HG03139 (cell line): Measurements from ENCODE around the gene POMGNT2.
A peak's percentile ranks its signal among the peaks of the same experiment; 100 is the strongest.

Source experiments
- ATAC-seq: cut with Tn5 transposase; IDR thresholded peaks from one replicate; pipeline ENCODE4 v1.9.1; 2021; ENCODE audit not compliant: unreplicated experiment

Gene POMGNT2

DNA sequence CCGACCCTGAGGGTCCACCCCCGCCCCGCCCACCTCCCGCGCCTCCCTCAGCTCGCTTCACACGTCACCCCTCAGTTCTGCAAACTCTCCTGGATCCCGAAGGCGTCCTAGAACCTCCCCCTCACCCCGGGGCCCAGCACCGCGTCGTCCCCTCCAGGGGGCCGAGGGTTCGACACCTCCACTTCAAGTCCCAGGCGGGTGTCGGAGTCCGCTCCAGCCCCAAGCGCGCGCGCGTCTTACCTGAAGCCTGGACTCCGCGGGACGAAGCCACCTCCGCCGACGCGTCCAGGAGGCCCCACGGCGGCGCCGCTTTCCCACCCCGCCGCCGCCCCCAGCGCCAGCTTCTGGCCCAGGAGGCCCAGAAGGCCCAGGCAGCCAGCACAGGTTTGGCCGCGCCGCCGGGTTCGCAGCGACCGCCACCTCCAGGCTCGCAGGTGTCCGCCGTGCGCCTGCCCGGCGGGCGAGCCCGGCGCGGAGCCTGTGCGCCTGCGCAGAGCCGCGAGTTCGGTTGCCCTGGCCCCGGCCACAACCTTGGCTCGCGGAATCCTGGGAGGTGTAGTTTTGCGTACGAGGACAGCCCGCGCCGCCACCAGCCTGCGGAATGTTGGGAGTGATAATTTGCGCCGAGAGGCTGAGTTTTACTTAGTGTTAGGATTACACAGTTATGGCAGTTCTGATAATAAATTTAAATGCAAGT lies at the start of gene POMGNT2:
POMGNT2 (minus strand) TSS at position 484 of the 697 bp plus-strand sequence. CDS start 24,648 bp downstream, outside the sequence.
- peak; percentile 92 for ATAC-seq

DNA sequence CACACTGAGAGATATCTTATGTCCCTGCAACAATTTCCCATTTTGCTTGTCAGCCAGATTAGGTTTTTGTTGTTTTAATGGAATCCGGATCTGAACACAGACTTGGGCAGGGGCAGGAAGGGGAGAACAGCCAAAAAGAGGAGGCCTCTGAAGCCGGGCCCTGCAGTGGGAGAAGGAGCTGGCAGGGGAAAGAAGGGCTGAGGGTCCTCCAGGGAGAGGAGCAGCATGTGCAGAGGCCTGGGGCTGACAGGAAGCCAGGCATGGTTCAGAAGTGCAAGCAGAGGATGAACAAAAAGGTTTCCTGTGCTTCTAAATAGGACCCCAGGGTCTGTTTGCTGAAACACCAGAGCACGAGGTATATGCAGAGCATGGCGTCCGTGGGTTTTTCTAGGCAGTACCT lies 49.1 kb upstream of the POMGNT2 start:
- no peak for ATAC-seq

DNA sequence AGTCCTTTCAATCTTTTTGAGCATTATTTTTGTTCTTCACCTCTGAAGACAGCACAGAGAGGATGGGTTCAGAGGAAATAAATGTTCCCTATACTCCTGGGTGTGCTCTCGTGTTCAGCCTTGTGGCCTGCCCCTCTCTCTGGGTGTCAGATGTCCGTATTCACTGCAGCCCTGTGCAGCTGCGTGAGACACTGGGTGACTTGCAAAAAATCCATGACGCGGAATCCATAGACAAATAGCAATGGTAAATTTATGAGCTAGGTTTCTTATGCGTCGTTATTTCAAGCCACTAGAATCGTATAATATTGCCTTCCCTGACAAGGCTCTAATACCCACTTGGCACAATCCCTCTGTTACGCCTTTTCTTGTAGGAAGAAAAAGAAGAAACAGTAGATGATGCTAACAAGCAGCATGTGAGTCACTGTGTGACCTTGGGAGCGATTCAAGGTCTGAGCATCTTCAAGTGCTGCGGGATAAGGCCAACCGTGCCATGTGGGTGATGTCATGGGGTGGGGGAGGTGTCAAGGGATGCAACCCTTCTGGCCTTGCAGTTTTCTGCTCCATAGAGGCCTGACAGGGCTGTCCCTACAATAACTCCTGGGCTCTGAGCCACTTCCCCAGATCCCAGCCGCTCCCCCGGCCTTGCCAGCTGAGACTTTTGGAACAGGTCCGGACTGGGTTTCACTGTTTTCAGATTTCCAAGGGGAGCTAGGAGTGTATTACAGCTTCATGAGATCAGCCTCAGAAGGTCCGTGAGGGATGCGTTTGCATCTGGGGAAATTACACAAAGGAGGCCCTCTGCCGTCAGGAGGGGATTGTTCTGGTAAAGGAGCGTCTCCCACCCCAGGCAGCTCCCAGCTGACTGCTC lies 47.6 kb upstream of the POMGNT2 start:
- ATAC-seq: no peak

DNA sequence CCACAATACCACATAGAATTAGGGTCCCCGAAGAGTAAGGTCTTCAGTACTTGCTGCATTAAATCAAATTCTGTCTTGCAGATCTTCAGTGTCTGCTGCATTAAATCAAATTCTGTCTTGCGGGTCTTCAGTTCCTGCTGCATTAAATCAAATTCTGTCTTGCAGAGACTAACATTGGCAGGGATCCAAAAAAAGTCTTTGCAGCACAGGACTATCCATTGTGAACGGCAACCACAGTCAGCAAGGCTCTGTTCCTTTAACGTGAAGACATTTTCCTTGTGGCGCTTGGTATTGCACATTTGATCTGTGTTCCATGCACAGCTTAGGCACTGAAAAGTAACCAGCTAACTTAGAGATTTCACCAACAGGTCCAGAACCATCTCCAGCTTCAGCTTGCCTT lies 46.8 kb upstream of the POMGNT2 start:
- no peak for ATAC-seq

DNA sequence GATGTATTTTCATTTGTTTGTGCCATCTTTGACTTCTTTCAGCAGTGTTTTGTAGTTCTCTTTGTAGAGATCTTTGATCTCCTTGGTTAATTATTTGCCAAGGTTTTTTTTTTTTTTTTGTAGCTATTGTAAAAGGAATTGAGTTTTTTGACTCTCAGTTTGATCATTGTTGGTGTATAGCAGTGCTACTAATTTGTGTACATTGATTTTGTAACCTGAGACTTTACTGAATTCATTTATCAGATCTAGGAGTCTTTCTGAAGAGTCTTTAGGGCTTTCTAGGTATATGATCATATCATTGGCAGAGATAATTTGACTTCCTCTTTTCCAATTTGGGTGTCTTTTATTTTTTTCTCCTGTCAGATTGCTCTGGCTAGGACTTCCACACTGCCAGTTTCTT lies 42.2 kb upstream of the POMGNT2 start:
- no peak for ATAC-seq

DNA sequence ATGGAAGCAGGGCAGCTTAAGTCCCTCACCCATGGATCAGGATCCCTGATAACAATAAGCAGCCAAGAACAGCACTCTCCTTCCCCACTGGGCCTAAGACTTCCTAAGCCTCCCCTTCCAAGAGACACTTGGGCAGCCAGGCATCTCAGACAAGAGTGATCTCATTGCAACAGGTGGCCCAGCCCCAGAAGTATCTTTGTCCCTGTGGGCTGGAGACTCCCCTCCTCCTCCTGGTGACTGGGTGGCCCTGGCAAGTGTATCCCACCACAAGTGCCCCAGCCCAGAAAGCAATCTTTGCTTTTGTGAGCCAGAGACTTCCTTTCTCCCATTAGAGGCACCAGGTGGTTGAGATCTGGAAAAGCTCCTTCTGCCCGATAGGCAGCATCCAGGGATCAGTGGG lies 40.7 kb upstream of the POMGNT2 start:
- ATAC-seq: no peak

DNA sequence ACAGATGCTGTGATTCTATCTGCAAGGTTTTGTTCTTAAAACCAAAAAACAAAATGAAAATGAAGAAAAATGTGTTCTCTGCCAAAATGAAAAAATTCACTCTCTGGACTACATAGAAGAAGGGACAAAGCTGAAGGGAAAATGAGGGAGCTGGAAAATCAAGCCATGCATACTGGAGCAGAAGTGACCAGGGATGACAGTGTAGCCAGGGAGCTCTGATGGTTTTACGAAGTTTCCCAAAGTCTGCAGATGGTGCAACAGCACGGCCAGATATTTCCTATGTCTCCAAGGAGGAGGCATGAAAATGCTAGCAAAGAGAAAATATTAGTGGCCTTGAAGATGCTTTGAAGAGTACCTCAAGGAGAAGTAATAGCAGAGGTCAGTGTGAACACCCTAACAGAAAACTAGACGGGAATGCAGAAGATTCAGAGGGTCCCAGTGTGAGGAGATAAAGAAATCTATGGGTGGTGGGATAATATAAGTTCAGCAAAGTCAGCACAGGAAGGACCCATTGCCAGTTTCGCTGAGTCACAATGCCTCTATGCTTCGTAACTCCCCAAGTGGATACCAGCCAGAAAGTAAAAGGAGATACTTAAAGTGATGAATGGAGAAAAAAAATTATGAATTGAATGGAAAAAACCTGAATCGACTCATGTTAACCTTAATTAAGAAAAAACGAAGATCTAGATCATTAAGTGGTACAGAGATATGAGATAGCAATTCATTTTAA lies 39.0 kb upstream of the POMGNT2 start:
- ATAC-seq: no peak

DNA sequence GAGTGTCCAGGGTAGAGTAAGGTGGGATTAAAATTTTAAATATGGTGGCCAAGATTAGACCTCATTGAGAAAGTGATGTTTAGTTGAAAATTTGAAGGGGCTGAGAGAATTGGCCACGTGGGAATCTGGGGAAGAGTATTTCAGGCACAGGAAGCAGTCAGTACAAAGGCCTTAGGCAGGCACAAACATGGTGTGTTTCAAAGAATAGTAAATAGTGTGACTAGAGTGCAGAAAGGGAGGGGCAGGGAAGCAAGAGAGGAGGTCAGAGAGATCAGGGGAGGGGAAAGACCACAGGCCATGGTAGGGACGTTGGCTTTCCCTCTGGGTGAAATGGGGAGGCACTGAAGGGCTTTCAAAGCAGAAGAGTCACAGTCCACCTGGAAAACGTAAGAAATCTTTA lies 36.6 kb upstream of the POMGNT2 start:
- no peak for ATAC-seq

DNA sequence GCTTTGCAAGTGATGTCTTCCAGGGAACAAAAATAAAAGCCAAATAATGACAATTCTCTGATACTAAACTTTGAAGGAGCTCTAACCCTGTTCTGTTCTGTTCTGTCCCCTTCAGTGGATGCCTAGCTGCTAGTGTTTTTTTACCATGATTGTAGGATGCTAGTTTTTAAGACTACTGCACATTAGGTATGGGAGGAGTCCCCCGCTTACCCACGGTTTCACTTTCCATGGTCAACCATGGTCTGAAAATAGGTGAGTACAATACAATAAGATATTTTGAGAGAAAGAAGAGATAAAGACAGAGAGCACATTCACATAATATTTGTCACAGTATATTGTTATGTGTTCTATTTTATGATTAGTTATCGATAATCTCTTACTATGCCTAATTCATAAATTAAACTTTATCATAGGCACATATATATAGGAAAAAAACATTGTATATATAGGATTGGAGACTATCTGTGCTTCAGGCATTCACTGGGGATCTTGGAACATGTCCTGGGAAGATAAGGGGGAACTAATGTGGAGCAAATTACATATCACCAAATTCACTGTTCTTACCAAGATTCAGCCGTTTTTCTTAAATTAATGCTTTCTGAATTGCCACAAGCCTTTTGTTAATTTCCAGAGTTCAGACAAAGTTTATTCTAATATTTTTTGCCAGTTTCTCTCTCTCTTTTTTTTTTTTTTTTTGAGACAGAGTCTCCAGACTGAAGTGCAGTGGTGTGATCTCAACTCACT lies 32.8 kb upstream of the POMGNT2 start:
- no peak for ATAC-seq

DNA sequence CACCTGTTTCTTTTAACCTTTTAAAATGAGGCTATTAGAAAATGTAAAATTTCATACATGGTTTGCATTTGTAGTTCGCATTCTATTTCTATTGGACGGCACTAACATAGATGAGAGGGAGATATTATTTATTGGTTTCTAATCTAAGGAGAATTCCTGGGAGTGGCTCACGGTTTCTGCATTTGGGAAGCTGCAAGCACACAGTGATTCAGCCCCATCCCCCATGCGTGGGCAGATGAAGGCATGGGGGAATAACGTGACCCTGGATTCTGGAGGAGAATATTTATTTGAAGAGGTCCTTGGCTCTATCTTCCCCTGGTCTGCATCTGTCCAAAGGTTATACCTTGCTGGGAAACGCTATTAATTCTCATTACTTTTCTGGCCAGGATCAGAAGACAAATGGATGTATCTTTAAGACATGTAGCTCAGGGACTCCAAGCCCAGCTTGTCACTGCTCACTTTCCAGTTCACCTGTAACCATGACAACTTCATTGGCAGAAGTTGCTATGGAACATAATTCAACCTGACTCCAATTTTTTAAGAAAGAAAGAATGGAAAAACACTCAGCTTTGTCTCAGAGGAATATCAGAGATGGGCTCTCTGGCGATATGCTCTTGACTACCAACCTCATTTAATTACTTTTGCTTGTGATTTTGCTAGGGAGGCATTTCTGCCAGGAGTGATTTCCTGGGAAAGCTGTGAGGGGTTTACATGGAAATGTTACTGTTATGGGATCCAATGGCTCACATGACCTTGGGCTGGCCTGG lies 27.2 kb upstream of the POMGNT2 start:
- no peak for ATAC-seq

DNA sequence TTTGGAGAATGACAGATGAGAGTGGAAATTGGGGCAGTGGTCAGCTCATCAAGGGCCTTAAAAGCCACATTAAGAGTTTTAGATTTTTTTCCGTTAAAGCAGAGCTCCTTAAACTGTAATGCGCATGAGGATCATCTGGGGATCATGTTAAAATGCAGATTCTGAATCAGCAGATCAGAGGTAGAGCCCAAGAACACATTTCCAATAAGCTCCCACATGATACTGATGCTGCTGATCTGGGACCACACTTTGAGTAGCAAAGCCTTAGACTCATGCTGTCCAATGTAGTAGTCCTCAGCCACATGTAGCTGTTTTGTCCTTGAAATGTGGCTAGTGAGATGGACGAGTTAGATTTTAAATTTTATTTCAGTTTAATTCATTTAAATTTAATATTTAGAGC lies 26.3 kb upstream of the POMGNT2 start:
- ATAC-seq: no peak

DNA sequence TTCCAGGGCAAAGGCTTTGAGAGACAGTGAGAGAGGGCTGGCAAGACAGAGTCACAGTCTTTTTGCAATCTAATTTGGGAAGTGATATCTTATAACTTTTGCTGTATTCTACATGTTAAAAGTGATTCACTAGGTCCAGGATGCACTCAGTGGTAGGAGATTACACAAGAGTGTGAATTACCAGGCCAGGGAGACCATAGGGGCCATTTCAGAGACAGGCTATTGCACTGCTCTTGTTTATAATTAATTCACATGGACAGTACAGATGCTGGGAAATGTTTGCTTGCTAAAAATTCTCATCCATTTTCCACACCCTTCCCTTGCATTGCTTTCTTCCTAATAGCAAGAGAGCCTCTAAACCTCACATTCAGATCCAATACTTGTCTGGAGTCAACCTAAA lies 22.6 kb upstream of the POMGNT2 start:
- ATAC-seq: no peak

DNA sequence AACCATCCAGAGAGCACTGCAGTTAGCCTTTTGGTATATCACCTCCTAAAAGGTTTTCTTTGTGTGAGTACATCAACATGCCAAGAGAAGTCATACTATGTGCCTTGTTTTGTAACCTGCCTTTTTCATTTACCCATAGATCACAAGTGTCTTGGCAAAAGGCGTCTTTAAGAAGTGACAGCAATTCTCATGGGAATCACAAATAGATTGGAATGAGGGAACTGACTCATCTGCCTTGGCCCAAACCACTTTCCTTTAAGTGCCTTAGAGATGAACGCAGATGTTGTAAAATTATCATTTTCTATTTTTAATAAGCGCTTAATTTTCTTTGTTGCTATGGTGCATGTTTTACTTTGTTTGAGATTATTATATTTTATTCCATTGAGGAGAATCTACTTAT lies 20.7 kb upstream of the POMGNT2 start:
- no peak for ATAC-seq

DNA sequence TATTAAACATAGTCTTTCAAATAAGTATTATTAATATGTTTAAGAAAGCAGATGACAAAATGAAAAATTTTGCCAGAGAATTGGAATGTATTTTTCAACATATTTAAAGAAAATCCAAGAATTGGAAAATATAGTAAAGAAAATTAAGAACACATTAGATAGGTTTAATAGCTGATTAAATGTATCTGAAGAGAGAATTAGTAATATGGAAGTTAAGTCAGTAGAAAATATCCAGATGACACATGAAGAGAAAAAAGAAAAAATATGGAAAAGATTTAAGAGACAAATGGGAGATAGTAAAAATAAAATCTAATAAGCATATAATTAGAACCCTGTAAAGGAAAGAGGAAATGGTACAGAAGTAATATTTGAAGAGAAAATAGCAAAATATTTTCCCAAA lies 18.0 kb upstream of the POMGNT2 start:
- ATAC-seq: no peak

DNA sequence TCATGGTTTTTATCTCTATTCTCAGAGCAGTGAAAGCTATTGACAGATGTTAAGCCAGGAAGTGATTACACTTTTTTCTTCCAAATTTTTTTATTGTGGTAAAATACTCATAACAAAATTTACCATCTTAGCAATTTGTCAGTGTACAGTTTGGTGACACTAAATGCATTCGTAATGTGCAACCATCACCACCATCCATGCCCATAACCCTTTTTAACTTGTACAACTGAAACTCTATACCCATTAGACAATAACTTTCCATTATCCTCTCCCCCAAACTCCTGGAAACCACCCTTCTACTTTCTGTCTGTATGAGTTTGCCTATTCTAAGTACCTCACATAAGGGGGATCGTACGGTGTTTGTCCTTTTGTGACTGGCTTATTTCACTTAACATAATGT lies 15.1 kb upstream of the POMGNT2 start:
- no peak for ATAC-seq

DNA sequence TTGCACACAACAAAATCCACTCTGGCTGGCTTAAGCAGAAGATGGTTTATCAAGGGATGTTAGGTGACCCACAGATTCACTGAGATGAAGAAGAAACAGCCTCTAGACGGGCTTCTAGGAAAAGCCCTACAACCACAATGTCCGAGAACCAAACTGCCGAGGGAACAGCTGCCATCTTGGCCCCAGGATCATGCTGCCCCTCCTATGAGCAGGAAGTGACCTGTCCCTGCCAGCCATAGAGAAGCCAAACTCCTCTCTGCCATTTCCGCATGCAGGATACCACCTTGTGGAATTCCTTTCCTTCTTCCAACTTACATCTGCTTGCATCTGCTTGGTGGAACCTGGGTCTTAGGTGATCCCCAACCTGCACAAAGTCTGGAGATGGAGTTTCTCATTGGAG lies 11.4 kb upstream of the POMGNT2 start:
- ATAC-seq: no peak

DNA sequence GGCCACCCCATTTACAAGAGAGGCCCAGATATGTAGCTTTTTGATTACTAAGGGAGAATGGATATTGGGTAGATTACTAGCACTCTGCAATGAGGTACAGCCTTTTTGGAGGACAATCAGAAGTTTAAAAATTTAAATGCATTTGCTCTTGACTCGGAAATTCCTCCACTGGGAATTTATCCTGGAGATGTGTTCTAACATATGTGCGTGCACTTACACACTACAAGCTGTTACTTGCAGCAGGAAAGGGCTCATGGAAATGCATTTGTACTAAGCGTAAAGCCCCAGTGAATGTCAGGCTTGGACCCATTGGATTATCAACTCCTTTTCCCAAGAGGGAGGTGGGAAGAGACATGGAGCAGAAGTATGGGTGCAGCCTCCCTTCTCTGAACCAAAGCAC lies 7.8 kb upstream of the POMGNT2 start:
- ATAC-seq: no peak

DNA sequence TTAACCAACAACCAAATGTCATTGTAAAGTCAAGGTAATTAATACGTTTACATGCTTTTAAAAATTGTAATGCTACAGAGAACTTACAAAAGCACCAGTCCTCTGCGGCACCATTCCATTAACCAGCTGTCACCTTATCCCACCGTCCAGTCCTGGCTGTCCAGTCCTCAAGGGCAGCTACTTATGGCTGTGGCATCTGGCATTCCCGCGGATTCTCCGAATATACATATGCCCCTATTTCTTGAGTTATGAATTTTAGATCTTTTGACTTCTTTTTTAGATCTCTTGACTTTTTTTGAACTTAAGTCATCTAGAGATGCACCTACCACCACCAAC lies 382 bp upstream of the POMGNT2 start:
- ATAC-seq: no peak

DNA sequence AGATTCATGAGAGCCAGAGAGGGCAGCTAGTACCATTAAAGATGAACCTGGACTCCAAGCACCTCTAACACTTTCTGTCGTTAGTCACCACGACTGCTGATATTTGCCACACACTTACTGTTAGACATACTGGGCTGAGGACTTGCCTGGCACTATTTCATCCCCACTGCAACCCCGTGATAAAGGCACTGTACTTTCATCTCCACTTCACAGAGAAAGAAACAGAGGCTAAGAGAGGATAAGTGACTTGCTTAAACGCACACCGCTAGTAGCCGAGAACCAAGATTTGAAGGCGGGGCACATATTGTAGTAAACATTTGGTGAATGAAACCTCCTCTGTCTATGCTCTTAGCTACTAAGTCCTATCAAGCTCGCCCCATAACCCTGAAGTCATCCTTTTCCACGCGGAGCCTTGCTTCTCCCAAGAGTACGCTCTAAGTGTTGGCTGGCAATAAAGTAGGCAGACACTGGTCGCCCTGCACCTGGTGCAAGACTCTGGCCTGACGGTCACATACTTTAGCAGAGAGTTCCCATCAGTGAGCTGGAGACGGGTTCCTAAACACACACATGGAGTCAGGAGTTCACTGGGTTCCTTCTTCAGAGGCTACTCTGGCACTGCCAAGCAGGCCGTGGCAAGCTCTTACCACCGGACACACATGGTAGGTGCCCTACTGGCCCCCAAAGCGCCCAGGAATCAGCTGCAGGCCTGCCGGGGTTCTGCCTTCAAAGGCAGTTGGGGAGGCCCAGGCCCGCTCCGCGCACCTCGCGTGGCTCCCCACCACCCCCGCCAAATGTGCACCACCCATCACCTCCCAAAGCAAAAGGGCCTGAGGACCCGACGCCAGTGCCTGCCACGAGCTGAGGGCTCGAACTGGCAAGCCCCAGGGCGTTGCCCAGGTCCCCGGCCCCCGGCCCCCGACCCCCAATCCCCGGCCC lies 951 bp downstream of the POMGNT2 start:
- ATAC-seq: no peak
